SU-DHL-6 (cell line): ENCODE data around the gene CBFB.

Experiments used
- H2AFZ ChIP-seq: fragments of 200-600 bp; sonication (generic); 2 replicates; pipeline ENCODE4 v1.6.1; 2014; ENCODE audit warnings: low read depth, mild to moderate bottlenecking, moderate library complexity, mixed read lengths, antibody characterized with exemption, low read length; ENCODE audit not compliant: severe bottlenecking
- H3F3A ChIP-seq: fragments of 200-600 bp; shearing (Covaris generic); 2 replicates; pipeline ENCODE4 v1.6.0; 2016; ENCODE audit warnings: antibody characterized with exemption, mild to moderate bottlenecking; ENCODE audit not compliant: insufficient read depth
- H3K27ac ChIP-seq: fragments of 200-600 bp; sonication (generic); 2 replicates; pipeline ENCODE4 v1.5.1; 2016; ENCODE audit warnings: low read depth, mild to moderate bottlenecking, low read length, moderate library complexity, mixed read lengths
- H3K27me3 ChIP-seq: fragments of 200-600 bp; sonication (generic), shearing (Covaris generic); 2 replicates; pipeline ENCODE4 v1.6.0; 2014; ENCODE audit warnings: mild to moderate bottlenecking, low read length
- H3K36me3 ChIP-seq: fragments of 200-600 bp; sonication (generic); 2 replicates; pipeline ENCODE4 v1.6.1; 2014; ENCODE audit warnings: mild to moderate bottlenecking, low read length, mixed read lengths
- H3K4me2 ChIP-seq: fragments of 300-600, 200-600 bp; shearing (Covaris generic), sonication (generic); 2 replicates; pipeline ENCODE4 v1.6.0; 2014; ENCODE audit warnings: low read length, low read depth, mild to moderate bottlenecking; ENCODE audit not compliant: poor library complexity, severe bottlenecking
- H3K4me3 ChIP-seq: fragments of 200-600 bp; sonication (generic); 2 replicates; pipeline ENCODE4 v1.5.1; 2014; ENCODE audit warnings: antibody characterized with exemption, low read length, mild to moderate bottlenecking, mixed read lengths; ENCODE audit not compliant: insufficient read depth, poor library complexity, severe bottlenecking
- H3K79me2 ChIP-seq: fragments of 200-600 bp; sonication (generic); 2 replicates; pipeline ENCODE4 v1.6.1; 2014; ENCODE audit warnings: mild to moderate bottlenecking, low read length, moderate library complexity; ENCODE audit not compliant: insufficient read depth
- H3K9ac ChIP-seq: fragments of 200-600 bp; sonication (generic); 2 replicates; pipeline ENCODE4 v1.7.0; 2014; ENCODE audit warnings: mild to moderate bottlenecking, low read length
- H3K9me2 ChIP-seq: fragments of 200-600 bp; sonication (generic); replicated peaks from 2 replicates; pipeline ENCODE4 v1.6.1; 2014; ENCODE audit warnings: low read length; ENCODE audit not compliant: insufficient read depth
- H3K9me3 ChIP-seq: fragments of 200-600 bp; sonication (generic); 2 replicates; pipeline ENCODE4 v1.6.1; 2014; ENCODE audit warnings: low read length, mixed read lengths; ENCODE audit not compliant: insufficient read depth
- H4K20me1 ChIP-seq: fragments of 200-600 bp; sonication (generic); 2 replicates; pipeline ENCODE4 v1.6.1; 2014; ENCODE audit warnings: low read depth, mild to moderate bottlenecking, antibody characterized with exemption, low read length, moderate library complexity, mixed read lengths
- CTCF ChIP-seq: fragments of 200-600 bp; sonication (generic); IDR thresholded peaks from one replicate; pipeline ENCODE4 v1.5.1; 2017; ENCODE audit warnings: antibody characterized with exemption, mild to moderate bottlenecking, low read length, moderate library complexity; ENCODE audit not compliant: insufficient read depth, poor library complexity, severe bottlenecking
- EZH2phosphoT487 ChIP-seq: fragments of 200-600 bp; sonication (generic), shearing (Covaris generic); conservative IDR thresholded peaks from 2 replicates; pipeline ENCODE4 v1.6.1; 2018; ENCODE audit warnings: mild to moderate bottlenecking, antibody characterized with exemption, low read length, moderate library complexity, mixed read lengths

Gene CBFB

GRCh38 chr16:67101311-67102082 lies 72.5 kb downstream of the CBFB start:
- Histone ChIP-seq H3F3A (peaks cover 15% of the 10 kb centered on the region; the same call in 1 of the 2 replicates), H2AFZ (no peak overlapping the region), H3K9ac (no peak overlapping the region), H3K27me3 (no peaks in the 10 kb centered on the region), H3K36me3 (peaks cover 6% of the 10 kb centered on the region; the same call in 1 of the 2 replicates), H3K9me3 (no peaks in the 10 kb centered on the region), H3K4me3 (no peak overlapping the region), H3K4me2 (no peak overlapping the region), H4K20me1 (no peaks in the 10 kb centered on the region), H3K9me2 (no peaks in the 10 kb centered on the region), H3K79me2 (no peaks in the 10 kb centered on the region), H3K27ac (no peak overlapping the region)
- no peak for TF ChIP-seq EZH2phosphoT487
- TF ChIP-seq CTCF, result no peak

GRCh38 chr16:67104061-67104460 lies 75.1 kb downstream of the CBFB start:
- Histone ChIP-seq H3F3A (peaks cover 15% of the 10 kb centered on the region; the same call in 1 of the 2 replicates), H3K9ac (no peak overlapping the region), H4K20me1 (no peaks in the 10 kb centered on the region), H3K4me3 (no peak overlapping the region), H3K4me2 (no peak overlapping the region), H3K79me2 (no peaks in the 10 kb centered on the region), H3K9me2 (no peaks in the 10 kb centered on the region), H2AFZ (no peak overlapping the region), H3K27me3 (no peaks in the 10 kb centered on the region), H3K27ac (no peak overlapping the region), H3K36me3 (peaks cover 6% of the 10 kb centered on the region; the same call in 1 of the 2 replicates), H3K9me3 (no peaks in the 10 kb centered on the region)
- TF ChIP-seq CTCF (no peak), EZH2phosphoT487 (no peak)

DNA sequence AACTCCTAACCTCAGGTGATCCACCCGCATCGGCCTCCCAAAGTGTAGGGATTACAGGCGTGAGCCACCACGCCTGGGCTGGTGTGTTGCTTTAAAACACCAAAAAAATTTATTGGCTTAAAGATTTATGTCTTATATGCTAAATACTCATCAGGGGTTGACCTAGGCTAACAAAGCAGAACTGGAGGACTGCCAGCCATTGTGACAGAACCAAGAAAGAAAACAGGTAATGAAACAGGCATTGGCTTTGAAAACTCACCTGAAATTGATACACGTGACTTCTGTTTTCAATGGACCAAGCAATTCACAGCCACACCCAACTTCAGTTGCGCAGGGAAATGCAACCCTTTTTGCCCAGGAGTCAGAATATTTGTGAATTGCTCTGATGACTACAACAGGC lies 75.9 kb downstream of the CBFB start:
- Histone ChIP-seq H3K27ac (no peak overlapping the region), H3F3A (peaks cover 14% of the 10 kb centered on the region; the same call in 1 of the 2 replicates), H3K36me3 (peaks cover 6% of the 10 kb centered on the region; the same call in 1 of the 2 replicates), H3K27me3 (no peaks in the 10 kb centered on the region), H4K20me1 (no peaks in the 10 kb centered on the region), H3K79me2 (no peaks in the 10 kb centered on the region), H3K4me3 (no peak overlapping the region), H2AFZ (no peak overlapping the region), H3K9ac (no peak overlapping the region), H3K9me2 (no peaks in the 10 kb centered on the region), H3K4me2 (no peak overlapping the region), H3K9me3 (no peaks in the 10 kb centered on the region)
- TF ChIP-seq CTCF, result no peak
- TF ChIP-seq EZH2phosphoT487, result no peak
